Endodermal cell (in vitro differentiated cells): ENCODE data around the gene RNF11. TPM values are rescaled to one million over a fixed set of nuclear protein-coding genes. Genes with fewer than 3 reads are reported as not detected.

ENCODE experiments used
- DNase-seq: peaks from one replicate; pipeline ENCODE4 v3.0.0-alpha.2; 2017
- H3K27ac ChIP-seq: 2 replicates; pipeline ENCODE4 v1.5.1; 2013; ENCODE audit warnings: mild to moderate bottlenecking, low read depth, low read length, moderate library complexity
- H3K27me3 ChIP-seq: 2 replicates; pipeline ENCODE4 v1.6.1; 2013; ENCODE audit warnings: mild to moderate bottlenecking, low read length, moderate library complexity; ENCODE audit not compliant: insufficient read depth, control insufficient read depth, poor library complexity, severe bottlenecking
- H3K36me3 ChIP-seq: 2 replicates; pipeline ENCODE4 v1.7.0; 2013; ENCODE audit warnings: mild to moderate bottlenecking, low read length, moderate library complexity; ENCODE audit not compliant: control insufficient read depth, insufficient read depth
- H3K4me1 ChIP-seq: one replicate; pipeline ENCODE4 v1.7.0; 2013; ENCODE audit warnings: low read length; ENCODE audit not compliant: control insufficient read depth, insufficient read depth
- H3K4me3 ChIP-seq: 2 replicates; pipeline ENCODE4 v1.5.1; 2013; ENCODE audit warnings: mild to moderate bottlenecking, low read length, moderate library complexity
- H3K9ac ChIP-seq: 2 replicates; pipeline ENCODE4 v1.6.1; 2013; ENCODE audit warnings: mild to moderate bottlenecking, low read length, moderate library complexity; ENCODE audit not compliant: poor library complexity, severe bottlenecking; ENCODE audit errors: extremely low read depth
- H3K9me3 ChIP-seq: 2 replicates; pipeline ENCODE4 v1.6.1; 2013; ENCODE audit warnings: mild to moderate bottlenecking, low read length, moderate library complexity; ENCODE audit not compliant: control insufficient read depth
- H3K27ac Mint-ChIP-seq: 2 replicates; pipeline ENCODE4 v1.8.0; 2020; ENCODE audit warnings: mixed read lengths
- H3K27me3 Mint-ChIP-seq: 2 replicates; pipeline ENCODE4 v1.8.0; 2021; ENCODE audit warnings: mild to moderate bottlenecking, mixed read lengths; ENCODE audit not compliant: insufficient read depth
- H3K36me3 Mint-ChIP-seq: 2 replicates; pipeline ENCODE4 v1.8.0; 2020; ENCODE audit warnings: low read depth, mixed read lengths
- H3K4me1 Mint-ChIP-seq: 2 replicates; pipeline ENCODE4 v1.8.0; 2020; ENCODE audit warnings: mixed read lengths
- H3K4me3 Mint-ChIP-seq: 2 replicates; pipeline ENCODE4 v1.8.0; 2020; ENCODE audit warnings: mild to moderate bottlenecking, moderate library complexity, mixed read lengths
- H3K9me3 Mint-ChIP-seq: 2 replicates; pipeline ENCODE4 v1.8.0; 2020; ENCODE audit warnings: mild to moderate bottlenecking, mixed read lengths
- CTCF ChIP-seq: fragments of 200-600 bp; sonication (generic); conservative IDR thresholded peaks from 2 replicates; pipeline ENCODE4 v1.5.0; 2021; ENCODE audit warnings: antibody characterized with exemption, mild to moderate bottlenecking
- WGBS, 2 experiments: methylation state at CpG; one replicate each; pipeline versions ENCODE4 v1.1.5 to v1.1.7; 2013; ENCODE audit warnings: missing lambda C conversion rate in 2 of 2, mixed read lengths in 1 of 2; ENCODE audit not compliant: insufficient coverage in 1 of 2, insufficient read length in 1 of 2; 5-methylcytosine and 5-hydroxymethylcytosine counted together
- total RNA-seq, 2 donors: library from RNA; stranded (reverse); fragmentation: NEBNext Ultra II Directional in 1 of 2; extraction: Animal tissue kit (Norgen Biotek cat#: 25700) in 1 of 2; gene quantifications; 2 replicates in 1 of 2; 3 replicates in 1 of 2; pipeline ENCODE4 v1.2.1, GENCODE V29; 2021

RNF11 gene
- total RNA-seq, 2 donors from 2014 or later = 84.1 to 103 TPM

DNA sequence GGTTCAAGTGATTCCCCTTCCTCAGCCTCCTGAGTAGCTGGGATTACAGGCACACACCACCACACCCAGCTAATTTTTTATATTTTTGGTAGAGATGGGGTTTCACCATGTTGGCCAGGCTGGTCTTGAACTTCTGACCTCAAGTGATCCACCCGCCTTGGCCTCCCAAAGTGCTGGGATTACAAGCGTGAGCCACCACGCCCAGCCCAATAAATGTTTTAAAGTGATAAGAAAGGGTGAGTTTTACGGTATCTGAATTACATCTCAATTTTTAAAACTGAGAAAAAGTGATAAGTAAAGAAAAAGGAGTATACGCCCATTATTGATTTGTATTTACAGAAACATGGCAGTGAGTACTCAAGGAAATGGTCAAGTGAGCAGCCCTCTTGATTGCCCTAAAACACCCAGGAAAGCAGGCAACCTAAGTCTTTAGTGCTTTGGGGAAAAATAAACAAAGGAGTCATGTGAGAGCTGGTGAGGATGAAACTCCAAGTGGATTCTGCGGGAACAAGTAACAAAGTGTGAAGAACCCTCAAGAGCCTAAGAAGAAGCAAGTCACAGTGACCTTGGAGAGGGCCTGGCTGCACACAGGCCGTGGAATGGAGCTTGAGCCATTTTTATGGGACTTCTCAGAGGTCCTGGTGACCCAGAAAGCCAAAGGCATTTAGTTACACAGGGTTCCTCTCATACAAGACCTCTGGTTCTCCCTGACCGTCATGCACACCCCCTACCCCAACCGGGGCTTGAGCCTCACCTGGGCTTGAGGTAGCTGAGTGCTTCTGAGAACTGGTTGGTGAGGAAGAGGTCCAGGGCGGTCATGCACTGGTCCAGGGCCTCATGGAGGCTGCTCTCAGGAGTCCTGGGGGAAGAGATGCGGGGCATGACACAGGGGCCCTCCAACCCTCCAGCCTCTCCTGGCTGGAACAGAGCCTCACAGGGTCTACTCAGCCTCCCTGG is 85.2 kb downstream of the RNF11 start:
- H3K9me3 Mint-ChIP-seq = no peaks in the 10 kb centered on the region
- H3K27ac Mint-ChIP-seq = no peak overlapping the region
- WGBS, 2 experiments = 95 to 98% methylated on average over 10 to 11 of the region's 11 CpGs
- Histone ChIP-seq H3K4me3 (no peak overlapping the region), H3K27ac (no peak overlapping the region), H3K9ac (no peak overlapping the region), H3K27me3 (no peaks in the 10 kb centered on the region), H3K9me3 (no peaks in the 10 kb centered on the region), H3K36me3 (no peaks in the 10 kb centered on the region), H3K4me1 (peaks cover 9% of the 10 kb centered on the region)
- H3K4me3 Mint-ChIP-seq = no peak overlapping the region
- peaks cover 1% of the 10 kb centered on the region for H3K36me3 Mint-ChIP-seq
- TF ChIP-seq CTCF = no peak
- peaks cover 27% of the 10 kb centered on the region for H3K4me1 Mint-ChIP-seq
- H3K27me3 Mint-ChIP-seq = no peaks in the 10 kb centered on the region
- DNase-seq = peak; percentile 42

GRCh38 chr1:51321924-51322280 is 85.8 kb downstream of the RNF11 start:
- DNase-seq = peak; percentile 49
- Histone ChIP-seq H3K27ac (no peak overlapping the region), H3K4me3 (no peak overlapping the region), H3K27me3 (no peaks in the 10 kb centered on the region), H3K36me3 (no peaks in the 10 kb centered on the region), H3K4me1 (peaks cover 16% of the 10 kb centered on the region), H3K9ac (no peak overlapping the region), H3K9me3 (no peaks in the 10 kb centered on the region)
- Mint-ChIP-seq H3K27ac (no peak overlapping the region), H3K4me1 (peaks cover 29% of the 10 kb centered on the region), H3K36me3 (peaks cover 1% of the 10 kb centered on the region), H3K9me3 (no peaks in the 10 kb centered on the region), H3K4me3 (no peak overlapping the region), H3K27me3 (no peaks in the 10 kb centered on the region)
- 86 to 100% methylated on average over 1 to 2 of the region's 2 CpGs for WGBS, 2 experiments
- TF ChIP-seq CTCF = no peak

DNA sequence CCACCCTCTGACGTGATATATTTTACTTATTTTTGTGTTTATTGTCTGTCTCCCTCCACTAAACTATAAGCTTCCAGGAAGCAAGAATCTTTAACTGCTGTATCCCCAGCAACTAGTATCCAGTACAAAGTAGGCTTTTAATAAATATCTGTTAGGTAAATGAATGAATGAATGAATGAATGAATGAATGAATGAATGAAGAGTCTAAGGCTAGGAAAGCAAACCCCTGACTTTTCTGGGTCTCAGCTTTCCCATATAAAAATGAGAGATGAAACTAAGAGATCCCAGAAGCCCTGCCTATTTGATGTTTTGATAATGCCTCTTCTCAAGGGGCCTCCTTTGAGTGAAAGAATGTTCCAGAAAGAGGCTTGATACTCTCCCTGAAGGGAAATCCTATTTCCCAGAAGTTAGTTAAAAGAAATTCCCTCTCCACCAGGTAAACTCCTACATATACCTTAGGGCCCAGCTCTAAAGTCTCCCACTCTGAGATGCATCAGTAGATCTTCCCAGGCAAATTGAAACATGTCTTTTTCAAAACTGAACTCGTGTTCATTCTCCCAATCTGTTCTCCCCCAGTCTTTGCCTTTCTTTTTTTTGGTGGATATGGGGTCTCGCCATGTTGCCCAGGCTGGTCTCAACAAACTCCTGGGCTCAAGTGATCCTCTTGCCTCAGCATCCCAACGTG is 86.5 kb downstream of the RNF11 start:
- Histone ChIP-seq H3K9ac (no peak overlapping the region), H3K9me3 (no peaks in the 10 kb centered on the region), H3K27ac (no peak overlapping the region), H3K27me3 (no peaks in the 10 kb centered on the region), H3K4me1 (peaks cover 16% of the 10 kb centered on the region), H3K4me3 (no peak overlapping the region), H3K36me3 (no peaks in the 10 kb centered on the region)
- no peak for TF ChIP-seq CTCF
- Mint-ChIP-seq H3K9me3 (no peaks in the 10 kb centered on the region), H3K27ac (no peak overlapping the region), H3K4me1 (peaks cover 25% of the 10 kb centered on the region), H3K27me3 (no peaks in the 10 kb centered on the region), H3K36me3 (peaks cover 1% of the 10 kb centered on the region), H3K4me3 (no peak overlapping the region)
- no peak for DNase-seq
- 83 to 87% methylated on average over 2 to 4 of the region's 4 CpGs for WGBS, 2 experiments

Other genes with a start within 250 kb of the RNF11 start
- gene C1orf185, start 134.0 kb upstream of the RNF11 start, total RNA-seq = not detected
- 10 to 100 TPM; 12.8 to 20.7 TPM for gene TTC39A, start 94.3 kb downstream of the RNF11 start, total RNA-seq